ENCODE data around the gene RPS6KA4.
"Not testable (repeated sequence)": the region's sequence is repeated elsewhere in the genome, so short reads cannot be mapped to it uniquely, and the experiment has no call there.

RPS6KA4 gene

GRCh38 chr11:64321533-64321932 lies 37.4 kb upstream of the RPS6KA4 start:
- H3K4me1 ChIP-seq (ENCODE audit: insufficient read depth, low read length, severe bottlenecking): peaks cover 11% of the 10 kb centered on the region
- H3K27me3 ChIP-seq (ENCODE audit: insufficient read depth, low read length): no peaks in the 10 kb centered on the region
- TF ChIP-seq CTCF (IDR thresholded peaks at IDR 0.05; ENCODE audit: low read length) (no peak), EZH2 (IDR thresholded peaks at IDR 0.05; ENCODE audit: borderline replicate concordance, low read length) (no peak)
- H3K9ac ChIP-seq (ENCODE audit: low read length): no peak overlapping the region
- H3K4me3 ChIP-seq (ENCODE audit: low read depth, low read length, poor library complexity, severe bottlenecking): no peak overlapping the region
- no peaks in the 10 kb centered on the region for H3K9me2 ChIP-seq (ENCODE audit: low read depth, low read length)
- no peaks in the 10 kb centered on the region for H3K79me2 ChIP-seq (ENCODE audit: insufficient read depth, low read length)
- H3K27ac ChIP-seq (ENCODE audit: low read depth, low read length, poor library complexity, severe bottlenecking): no peak overlapping the region
- no peaks in the 10 kb centered on the region for H4K20me1 ChIP-seq (ENCODE audit: insufficient read depth, low read length)
- H3K9me3 ChIP-seq (ENCODE audit: low read length): no peaks in the 10 kb centered on the region
- no peak overlapping the region for H3K4me2 ChIP-seq (ENCODE audit: low read length)
- no peaks in the 10 kb centered on the region for H3F3A ChIP-seq (ENCODE audit: insufficient read depth, low read length)
- peaks cover 11% of the 10 kb centered on the region; the same call in 1 of the 2 replicates for H3K36me3 ChIP-seq (ENCODE audit: insufficient read depth, low read length)
- H2AFZ ChIP-seq (ENCODE audit: low read length): no peak overlapping the region

- Histone ChIP-seq H3K4me3 (ENCODE audit: low read depth, low read length, poor library complexity, severe bottlenecking) (no peak overlapping the region), H3K79me2 (ENCODE audit: insufficient read depth, low read length) (no peaks in the 10 kb centered on the region), H4K20me1 (ENCODE audit: insufficient read depth, low read length) (no peaks in the 10 kb centered on the region), H3K27me3 (ENCODE audit: insufficient read depth, low read length) (peaks cover 4% of the 10 kb centered on the region; the same call in 1 of the 2 replicates), H3K27ac (ENCODE audit: low read depth, low read length, poor library complexity, severe bottlenecking) (no peak overlapping the region), H3K9ac (ENCODE audit: low read length) (no peak overlapping the region), H3K4me2 (ENCODE audit: low read length) (no peak overlapping the region), H3K9me3 (ENCODE audit: low read length) (no peaks in the 10 kb centered on the region), H3F3A (ENCODE audit: insufficient read depth, low read length) (no peaks in the 10 kb centered on the region), H3K9me2 (ENCODE audit: low read depth, low read length) (no peaks in the 10 kb centered on the region), H2AFZ (ENCODE audit: low read length) (no peak overlapping the region), H3K4me1 (ENCODE audit: insufficient read depth, low read length, severe bottlenecking) (peaks cover 7% of the 10 kb centered on the region), H3K36me3 (ENCODE audit: insufficient read depth, low read length) (peaks cover 10% of the 10 kb centered on the region; the same call in 1 of the 2 replicates)
- no peak for TF ChIP-seq CTCF (IDR thresholded peaks at IDR 0.05; ENCODE audit: low read length)
- no peak for TF ChIP-seq EZH2 (IDR thresholded peaks at IDR 0.05; ENCODE audit: borderline replicate concordance, low read length)
Measured at GRCh38 chr11:64322925-64323260, 36.1 kb upstream of the RPS6KA4 start.

GRCh38 chr11:64323373-64323772 lies 35.6 kb upstream of the RPS6KA4 start:
- Histone ChIP-seq H3K9ac (ENCODE audit: low read length) (no peak overlapping the region), H3F3A (ENCODE audit: insufficient read depth, low read length) (no peaks in the 10 kb centered on the region), H2AFZ (ENCODE audit: low read length) (no peak overlapping the region), H3K4me1 (ENCODE audit: insufficient read depth, low read length, severe bottlenecking) (peaks cover 7% of the 10 kb centered on the region), H3K9me3 (ENCODE audit: low read length) (no peaks in the 10 kb centered on the region), H3K4me3 (ENCODE audit: low read depth, low read length, poor library complexity, severe bottlenecking) (no peak overlapping the region), H3K79me2 (ENCODE audit: insufficient read depth, low read length) (no peaks in the 10 kb centered on the region), H4K20me1 (ENCODE audit: insufficient read depth, low read length) (no peaks in the 10 kb centered on the region), H3K9me2 (ENCODE audit: low read depth, low read length) (no peaks in the 10 kb centered on the region), H3K27ac (ENCODE audit: low read depth, low read length, poor library complexity, severe bottlenecking) (no peak overlapping the region), H3K4me2 (ENCODE audit: low read length) (no peak overlapping the region), H3K36me3 (ENCODE audit: insufficient read depth, low read length) (peaks cover 10% of the 10 kb centered on the region; the same call in 1 of the 2 replicates), H3K27me3 (ENCODE audit: insufficient read depth, low read length) (peaks cover 4% of the 10 kb centered on the region; the same call in 1 of the 2 replicates)
- no peak for TF ChIP-seq EZH2 (IDR thresholded peaks at IDR 0.05; ENCODE audit: borderline replicate concordance, low read length)
- TF ChIP-seq CTCF (IDR thresholded peaks at IDR 0.05; ENCODE audit: low read length): no peak

- not testable (repeated sequence) for H4K20me1 ChIP-seq (ENCODE audit: insufficient read depth, low read length); H3K4me2 ChIP-seq (ENCODE audit: low read length); H3K27ac ChIP-seq (ENCODE audit: low read depth, low read length, poor library complexity, severe bottlenecking); H2AFZ ChIP-seq (ENCODE audit: low read length); H3F3A ChIP-seq (ENCODE audit: insufficient read depth, low read length); H3K27me3 ChIP-seq (ENCODE audit: insufficient read depth, low read length); H3K9me2 ChIP-seq (ENCODE audit: low read depth, low read length); H3K9ac ChIP-seq (ENCODE audit: low read length); H3K4me1 ChIP-seq (ENCODE audit: insufficient read depth, low read length, severe bottlenecking); H3K79me2 ChIP-seq (ENCODE audit: insufficient read depth, low read length); H3K9me3 ChIP-seq (ENCODE audit: low read length); H3K4me3 ChIP-seq (ENCODE audit: low read depth, low read length, poor library complexity, severe bottlenecking)
- H3K36me3 ChIP-seq (ENCODE audit: insufficient read depth, low read length): peaks cover 10% of the 10 kb centered on the region; the same call in 1 of the 2 replicates
Measured at GRCh38 chr11:64323984-64324383, 35.0 kb upstream of the RPS6KA4 start.

Measured in OCI-LY1 (cell line).